Body of pancreas (tissue), 4 donors: Measurements from ENCODE around the gene PDE1A. TPM values are rescaled to one million over a fixed set of nuclear protein-coding genes. Genes with fewer than 3 reads are reported as not detected.
"Not testable (repeated sequence)": the region's sequence is repeated elsewhere in the genome, so short reads cannot be mapped to it uniquely, and the experiment has no call there.

Experiments used
- ATAC-seq: fragments of 150-250 bp; one replicate; pipeline ENCODE4 v1.9.1; 2016
- DNase-seq, 4 donors: peaks; one replicate each; pipeline ENCODE4 v3.0.0-alpha.2; 2019
- H3K27ac ChIP-seq, 4 donors: fragments of 200-600 bp; sonication (generic); 1 replicate in 3 of 4; 2 replicates in 1 of 4; pipeline versions ENCODE4 v1.5.1 to v1.6.1; 2016 to 2019; ENCODE audit warnings: mild to moderate bottlenecking in 1 of 4, mixed read lengths in 1 of 4, moderate library complexity in 1 of 4
- H3K27me3 ChIP-seq, 2 donors: fragments of 200-600 bp; sonication (generic); one replicate each; pipeline ENCODE4 v1.6.0; 2016; ENCODE audit warnings: mild to moderate bottlenecking in 1 of 2
- H3K36me3 ChIP-seq, 2 donors: fragments of 200-600 bp; sonication (generic); replicated peaks in 1 of 2; 2 replicates each; pipeline ENCODE4 v1.5.1; 2016; ENCODE audit warnings: low read depth in 2 of 2; ENCODE audit not compliant: insufficient read depth in 1 of 2
- H3K4me1 ChIP-seq: fragments of 200-600 bp; sonication (generic); one replicate; pipeline ENCODE4 v1.6.0; 2016
- H3K4me3 ChIP-seq, 2 donors: fragments of 200-600 bp; sonication (generic); 1 replicate in 1 of 2; 2 replicates in 1 of 2; pipeline ENCODE4 v1.5.1; 2016 to 2019
- H3K9me3 ChIP-seq, 3 donors: fragments of 200-600 bp; sonication (generic); 1 replicate in 2 of 3; 2 replicates in 1 of 3; pipeline ENCODE4 v1.5.1; 2016
- POLR2A ChIP-seq, 3 donors: fragments of 450-650 bp; IDR thresholded peaks; one replicate each; pipeline ENCODE4 v1.6.1; 2016; ENCODE audit warnings: antibody characterized with exemption in 3 of 3, mild to moderate bottlenecking in 2 of 3
- WGBS, 2 donors: methylation state at CpG; one replicate each; pipeline ENCODE4 v1.1.5; 2017; 5-methylcytosine and 5-hydroxymethylcytosine counted together
- intact Hi-C: fragments of 100-400 bp; cut with DNase I; formaldehyde crosslinking; loops from one replicate; pipeline ENCODE4 v1.15.1; 2023
- total RNA-seq, 2 donors: library from RNA; depleted of rRNA; stranded (reverse); fragments of >200 nt; gene quantifications; one replicate each; pipeline ENCODE4 v1.1.0, GENCODE V29; 2016
- TF ChIP-seq, protein P1 (sequence below), 7 experiments: fragments of 450-650 bp in 4 of 7; fragments of 200-600 bp in 3 of 7; sonication (generic) in 3 of 7; IDR thresholded peaks; one replicate each; pipeline ENCODE4 v1.5.1; 2016 to 2019; ENCODE audit warnings: antibody characterized with exemption in 7 of 7

Gene PDE1A
- total RNA-seq, 2 donors from 2014 or later: 4.0 to 4.2 TPM

GRCh38 chr2:182404975-182405561 is 21.8 kb downstream of the PDE1A start:
- H3K36me3 ChIP-seq: no peaks in the 10 kb centered on the region
- WGBS, 2 donors: 80 to 84% methylated on average over 2 of the region's 2 CpGs
- no peak for ATAC-seq
- no peak overlapping the region for H3K27ac ChIP-seq
- no peaks in the 10 kb centered on the region for H3K4me1 ChIP-seq
- TF ChIP-seq POLR2A (IDR thresholded peaks at IDR 0.05): no peak
- TF ChIP-seq, protein P1, sequence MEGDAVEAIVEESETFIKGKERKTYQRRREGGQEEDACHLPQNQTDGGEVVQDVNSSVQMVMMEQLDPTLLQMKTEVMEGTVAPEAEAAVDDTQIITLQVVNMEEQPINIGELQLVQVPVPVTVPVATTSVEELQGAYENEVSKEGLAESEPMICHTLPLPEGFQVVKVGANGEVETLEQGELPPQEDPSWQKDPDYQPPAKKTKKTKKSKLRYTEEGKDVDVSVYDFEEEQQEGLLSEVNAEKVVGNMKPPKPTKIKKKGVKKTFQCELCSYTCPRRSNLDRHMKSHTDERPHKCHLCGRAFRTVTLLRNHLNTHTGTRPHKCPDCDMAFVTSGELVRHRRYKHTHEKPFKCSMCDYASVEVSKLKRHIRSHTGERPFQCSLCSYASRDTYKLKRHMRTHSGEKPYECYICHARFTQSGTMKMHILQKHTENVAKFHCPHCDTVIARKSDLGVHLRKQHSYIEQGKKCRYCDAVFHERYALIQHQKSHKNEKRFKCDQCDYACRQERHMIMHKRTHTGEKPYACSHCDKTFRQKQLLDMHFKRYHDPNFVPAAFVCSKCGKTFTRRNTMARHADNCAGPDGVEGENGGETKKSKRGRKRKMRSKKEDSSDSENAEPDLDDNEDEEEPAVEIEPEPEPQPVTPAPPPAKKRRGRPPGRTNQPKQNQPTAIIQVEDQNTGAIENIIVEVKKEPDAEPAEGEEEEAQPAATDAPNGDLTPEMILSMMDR (IDR thresholded peaks at IDR 0.05): no peak
- no peaks in the 10 kb centered on the region for H3K27me3 ChIP-seq
- no peak for DNase-seq
- no peaks in the 10 kb centered on the region for H3K9me3 ChIP-seq
- intact Hi-C loops: no loop called here
- H3K4me3 ChIP-seq: no peak overlapping the region

- Histone ChIP-seq H3K36me3 (no peaks in the 10 kb centered on the region), H3K4me3 (no peak overlapping the region), H3K27me3 (no peaks in the 10 kb centered on the region), H3K27ac (no peak overlapping the region), H3K4me1 (no peaks in the 10 kb centered on the region), H3K9me3 (no peaks in the 10 kb centered on the region)
- TF ChIP-seq, protein P1 (IDR thresholded peaks at IDR 0.05): no peak
- TF ChIP-seq POLR2A (IDR thresholded peaks at IDR 0.05): no peak
- intact Hi-C loops: no loop called here
- 65 to 79% methylated on average over 2 of the region's 2 CpGs for WGBS, 2 donors
- DNase-seq (no peak), ATAC-seq (no peak)
These were observed 22.7 kb downstream of the PDE1A start for GRCh38 chr2:182404092-182404491.

GRCh38 chr2:182393270-182393760 is 33.5 kb downstream of the PDE1A start:
- Histone ChIP-seq H3K27ac (no peak overlapping the region), H3K27me3 (no peaks in the 10 kb centered on the region), H3K4me1 (no peaks in the 10 kb centered on the region), H3K9me3 (no peaks in the 10 kb centered on the region), H3K36me3 (no peaks in the 10 kb centered on the region), H3K4me3 (no peak overlapping the region)
- WGBS, 2 donors: 75 to 88% methylated on average over 1 of the region's 1 CpG
- TF ChIP-seq, protein P1 (IDR thresholded peaks at IDR 0.05): no peak
- intact Hi-C loops: no loop called here
- no peak for ATAC-seq
- no peak for DNase-seq

DNA sequence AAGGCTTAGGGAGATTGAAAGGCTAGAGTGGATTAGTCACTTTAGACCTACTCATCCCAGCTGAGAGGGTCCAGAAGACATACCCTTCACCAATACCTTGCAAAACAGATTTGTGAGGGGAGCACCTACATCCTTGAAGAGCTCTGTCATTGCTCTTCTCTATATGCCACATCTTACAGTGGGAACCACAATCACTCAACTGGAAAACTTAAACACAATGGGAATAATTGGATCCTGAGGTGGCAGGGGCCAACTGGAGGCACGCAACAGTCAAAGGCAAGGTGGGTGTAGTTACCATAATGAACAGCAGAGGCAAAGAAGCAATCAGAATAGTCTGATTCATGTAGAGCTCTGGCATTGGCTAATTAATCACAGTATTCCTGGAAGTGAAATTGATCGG is 35.4 kb downstream of the PDE1A start:
- H3K9me3 ChIP-seq: no peaks in the 10 kb centered on the region
- H3K4me3 ChIP-seq: no peak overlapping the region
- H3K36me3 ChIP-seq: no peaks in the 10 kb centered on the region
- no peaks in the 10 kb centered on the region for H3K4me1 ChIP-seq
- 47 to 77% methylated on average over 2 of the region's 2 CpGs for WGBS, 2 donors
- ATAC-seq (no peak), DNase-seq (no peak)
- H3K27ac ChIP-seq: no peak overlapping the region
- TF ChIP-seq POLR2A (IDR thresholded peaks at IDR 0.05): no peak
- TF ChIP-seq, protein P1 (IDR thresholded peaks at IDR 0.05): no peak
- intact Hi-C loops: no loop called here
- no peaks in the 10 kb centered on the region for H3K27me3 ChIP-seq

DNA sequence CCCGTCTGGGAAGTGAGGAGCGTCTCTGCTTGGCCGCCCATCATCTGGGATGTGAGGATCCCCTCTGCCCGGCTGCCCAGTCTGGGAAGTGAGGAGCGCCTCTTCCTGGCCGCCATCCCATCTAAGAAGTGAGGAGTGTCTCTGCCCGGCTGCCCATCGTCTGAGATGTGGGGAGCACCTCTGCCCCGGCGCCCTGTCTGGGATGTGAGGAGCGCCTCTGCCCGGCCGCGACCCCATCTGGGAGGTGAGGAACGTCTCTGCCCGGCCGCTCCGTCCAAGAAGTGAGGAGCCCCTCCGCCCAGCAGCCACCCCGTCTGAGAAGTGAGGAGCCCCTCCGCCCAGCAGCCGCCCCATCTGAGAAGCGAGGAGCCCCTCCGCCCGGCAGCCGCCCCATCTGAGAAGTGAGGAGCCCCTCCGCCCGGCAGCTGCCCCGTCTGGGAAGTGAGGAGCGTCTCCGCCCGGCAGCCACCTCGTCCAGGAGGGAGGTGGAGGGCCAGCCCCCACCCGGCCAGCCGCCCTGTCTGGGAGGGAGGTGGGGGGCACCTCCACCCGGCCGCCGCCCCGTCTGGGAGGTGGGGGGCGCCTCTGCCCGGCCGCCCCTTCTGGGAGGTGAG is 40.5 kb downstream of the PDE1A start:
- intact Hi-C loops, DNase-seq, H3K4me1 ChIP-seq, ATAC-seq, H3K4me3 ChIP-seq, H3K27ac ChIP-seq, H3K36me3 ChIP-seq, H3K27me3 ChIP-seq, H3K9me3 ChIP-seq: not testable (repeated sequence)
- WGBS, 2 donors: 91 to 100% methylated on average over 2 to 31 of the region's 42 CpGs
